Progenitor cell of endocrine pancreas (in vitro differentiated cells): ENCODE results near the gene PAPSS1. TPM values are rescaled to one million over a fixed set of nuclear protein-coding genes. Genes with fewer than 3 reads are reported as not detected.
"Not testable (repeated sequence)": the region's sequence is repeated elsewhere in the genome, so short reads cannot be mapped to it uniquely, and the experiment has no call there.

Experiments
- DNase-seq: peaks from one replicate; pipeline ENCODE4 v3.0.0; 2021; ENCODE audit warnings: low spot score; ENCODE audit not compliant: unreplicated experiment
- H3K27ac Mint-ChIP-seq: 2 replicates; pipeline ENCODE4 v1.8.0; 2021; ENCODE audit warnings: mild to moderate bottlenecking, moderate library complexity, mixed read lengths
- H3K27me3 Mint-ChIP-seq: 2 replicates; pipeline ENCODE4 v1.8.0; 2021; ENCODE audit warnings: mixed read lengths
- H3K36me3 Mint-ChIP-seq: 2 replicates; pipeline ENCODE4 v1.8.0; 2022; ENCODE audit warnings: mixed read lengths; ENCODE audit not compliant: insufficient read depth
- H3K4me1 Mint-ChIP-seq: 2 replicates; pipeline ENCODE4 v1.8.0; 2021; ENCODE audit warnings: low read depth, mixed read lengths
- H3K4me3 Mint-ChIP-seq: 2 replicates; pipeline ENCODE4 v1.8.0; 2021; ENCODE audit warnings: low read depth, mild to moderate bottlenecking, moderate library complexity, mixed read lengths
- H3K9me3 Mint-ChIP-seq: 2 replicates; pipeline ENCODE4 v1.8.0; 2021; ENCODE audit warnings: low read depth, mixed read lengths
- total RNA-seq: library from RNA; stranded (reverse); gene quantifications from 2 replicates; pipeline ENCODE4 v1.2.1, GENCODE V29; 2021
- TF ChIP-seq, protein P1 (sequence below): fragments of 200-600 bp; sonication (generic); IDR thresholded peaks from one replicate; pipeline ENCODE4 v1.5.0; 2021; ENCODE audit warnings: antibody characterized with exemption, mild to moderate bottlenecking; ENCODE audit not compliant: unreplicated experiment

Gene PAPSS1
- total RNA-seq, 1 donor from 2014 or later = 136 TPM

DNA sequence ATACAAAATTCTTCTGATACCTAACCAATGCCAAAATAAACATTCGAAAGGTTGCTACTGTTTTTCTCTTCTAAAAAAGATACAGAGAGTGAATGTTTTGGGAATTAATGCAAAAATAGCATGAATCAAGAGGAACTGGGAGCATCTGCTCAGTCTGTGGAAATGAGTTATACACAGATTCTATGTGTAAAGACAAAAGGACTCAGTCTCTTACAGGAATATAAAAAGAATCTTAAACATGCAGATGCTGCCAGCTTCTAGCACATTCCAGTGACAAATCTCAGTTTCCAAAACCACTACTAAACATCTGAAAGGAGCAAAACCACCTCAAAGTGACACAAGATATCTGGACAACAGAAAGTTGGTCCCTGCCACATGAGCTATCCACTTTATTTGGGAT is 55.0 kb downstream of the PAPSS1 start:
- Mint-ChIP-seq H3K4me3 (no peak overlapping the region), H3K4me1 (peaks cover 4% of the 10 kb centered on the region), H3K36me3 (peaks cover 4% of the 10 kb centered on the region), H3K9me3 (no peaks in the 10 kb centered on the region), H3K27ac (no peak overlapping the region), H3K27me3 (no peaks in the 10 kb centered on the region)
- TF ChIP-seq, protein P1, sequence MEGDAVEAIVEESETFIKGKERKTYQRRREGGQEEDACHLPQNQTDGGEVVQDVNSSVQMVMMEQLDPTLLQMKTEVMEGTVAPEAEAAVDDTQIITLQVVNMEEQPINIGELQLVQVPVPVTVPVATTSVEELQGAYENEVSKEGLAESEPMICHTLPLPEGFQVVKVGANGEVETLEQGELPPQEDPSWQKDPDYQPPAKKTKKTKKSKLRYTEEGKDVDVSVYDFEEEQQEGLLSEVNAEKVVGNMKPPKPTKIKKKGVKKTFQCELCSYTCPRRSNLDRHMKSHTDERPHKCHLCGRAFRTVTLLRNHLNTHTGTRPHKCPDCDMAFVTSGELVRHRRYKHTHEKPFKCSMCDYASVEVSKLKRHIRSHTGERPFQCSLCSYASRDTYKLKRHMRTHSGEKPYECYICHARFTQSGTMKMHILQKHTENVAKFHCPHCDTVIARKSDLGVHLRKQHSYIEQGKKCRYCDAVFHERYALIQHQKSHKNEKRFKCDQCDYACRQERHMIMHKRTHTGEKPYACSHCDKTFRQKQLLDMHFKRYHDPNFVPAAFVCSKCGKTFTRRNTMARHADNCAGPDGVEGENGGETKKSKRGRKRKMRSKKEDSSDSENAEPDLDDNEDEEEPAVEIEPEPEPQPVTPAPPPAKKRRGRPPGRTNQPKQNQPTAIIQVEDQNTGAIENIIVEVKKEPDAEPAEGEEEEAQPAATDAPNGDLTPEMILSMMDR = no peak
- no peak for DNase-seq

DNA sequence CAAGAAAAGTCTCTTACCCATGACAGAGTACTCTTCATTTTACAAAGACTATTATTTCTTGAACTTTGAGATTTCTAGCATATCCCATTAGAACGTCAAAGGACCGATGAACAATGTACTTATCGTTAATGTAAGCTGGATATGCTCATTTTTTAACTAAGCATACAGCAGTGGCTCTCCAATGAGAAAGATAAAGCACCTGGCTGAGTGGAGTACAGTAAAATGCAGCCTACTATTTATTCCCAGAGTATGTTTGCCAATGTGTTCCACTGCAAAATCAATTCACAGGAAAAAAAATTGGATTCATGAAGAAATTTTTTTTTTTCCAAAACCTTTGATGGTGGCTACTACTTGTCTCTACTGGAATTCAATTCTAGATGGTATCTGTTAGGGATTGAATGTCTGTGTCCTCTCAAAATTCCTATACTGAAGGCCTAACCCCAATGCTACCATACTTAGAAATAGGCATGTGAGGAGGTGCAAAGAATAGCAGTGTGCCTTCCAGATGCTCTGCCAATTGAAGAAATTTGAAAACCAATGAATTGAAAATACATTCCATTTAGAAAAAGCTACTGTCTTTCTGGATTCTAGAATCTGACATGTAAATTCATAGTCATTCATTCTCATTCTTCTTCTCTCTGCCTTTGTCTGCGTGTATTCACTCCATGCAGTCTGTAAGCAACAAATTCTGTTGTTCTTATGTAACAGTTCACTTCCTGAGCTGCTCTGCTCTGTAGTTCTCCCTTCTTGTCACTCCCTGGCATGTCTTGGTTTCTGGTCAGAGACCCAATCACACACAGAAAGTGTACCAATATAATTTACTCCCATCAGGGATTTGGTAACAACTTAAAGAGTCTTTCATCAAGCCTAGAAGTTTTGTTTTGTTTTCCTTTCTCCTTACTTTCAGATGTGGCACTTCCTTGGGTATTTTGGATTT is 61.4 kb downstream of the PAPSS1 start:
- H3K9me3 Mint-ChIP-seq = no peaks in the 10 kb centered on the region
- TF ChIP-seq, protein P1 = no peak
- peak overlapping the region; percentile 80 for H3K27ac Mint-ChIP-seq
- no peaks in the 10 kb centered on the region for H3K27me3 Mint-ChIP-seq
- no peak overlapping the region for H3K4me3 Mint-ChIP-seq
- peaks cover 17% of the 10 kb centered on the region for H3K4me1 Mint-ChIP-seq
- peaks cover 16% of the 10 kb centered on the region for H3K36me3 Mint-ChIP-seq
- DNase-seq = no peak

DNA sequence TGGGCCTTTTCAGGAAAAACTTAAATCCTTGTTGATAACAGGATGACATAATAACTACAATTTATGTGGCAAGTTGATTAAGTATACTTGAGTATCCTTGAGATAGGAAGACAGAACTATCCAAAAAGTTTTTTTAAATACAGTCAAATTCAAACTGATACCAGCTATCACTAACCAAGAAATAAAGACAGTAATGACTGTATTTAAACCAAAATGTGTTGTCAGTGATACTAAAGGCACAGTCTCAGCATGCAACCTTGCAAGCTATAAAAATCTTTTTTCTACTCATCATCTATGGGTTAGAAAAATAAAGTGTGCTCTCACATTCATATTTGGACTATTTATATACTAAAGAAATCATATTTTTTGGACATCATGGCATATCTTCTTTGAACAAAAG is 64.7 kb downstream of the PAPSS1 start:
- TF ChIP-seq, protein P1 = no peak
- Mint-ChIP-seq H3K4me1 (peaks cover 15% of the 10 kb centered on the region), H3K27me3 (no peaks in the 10 kb centered on the region)

DNA sequence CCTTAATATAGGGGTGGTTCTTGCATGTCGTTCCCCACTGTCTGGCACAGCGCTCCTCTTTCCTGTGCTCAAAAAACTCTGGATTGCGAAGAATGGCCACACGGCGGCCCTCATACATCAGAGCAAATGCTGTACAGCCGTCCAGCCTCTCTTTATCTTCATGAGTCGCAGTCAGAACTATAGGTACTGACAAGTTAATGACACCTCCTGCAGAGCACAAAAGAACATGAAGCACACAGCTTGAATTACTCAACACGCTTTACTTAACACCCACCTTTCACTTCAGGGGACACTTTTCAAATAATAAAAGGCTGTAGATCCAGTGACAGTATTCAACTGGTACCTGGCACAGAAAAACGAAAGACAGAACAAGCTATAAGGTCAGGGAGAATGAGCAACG is 65.3 kb downstream of the PAPSS1 start:
- Mint-ChIP-seq H3K4me1 (peaks cover 11% of the 10 kb centered on the region), H3K4me3 (no peak overlapping the region), H3K9me3 (no peaks in the 10 kb centered on the region), H3K36me3 (peaks cover 26% of the 10 kb centered on the region), H3K27ac (peak overlapping the region; percentile 75), H3K27me3 (no peaks in the 10 kb centered on the region)
- no peak for DNase-seq
- TF ChIP-seq, protein P1 = peak; percentile 23

More for the DNA sequence above, 64.7 kb downstream of the PAPSS1 start:
- DNase-seq = no peak
- Mint-ChIP-seq H3K4me3 (no peak overlapping the region), H3K9me3 (no peaks in the 10 kb centered on the region), H3K36me3 (peaks cover 26% of the 10 kb centered on the region), H3K27ac (no peak overlapping the region)

GRCh38 chr4:107651408-107651807 is 68.6 kb downstream of the PAPSS1 start:
- H3K4me1 Mint-ChIP-seq = peaks cover 23% of the 10 kb centered on the region
- H3K9me3 Mint-ChIP-seq, H3K4me3 Mint-ChIP-seq, H3K27me3 Mint-ChIP-seq, H3K27ac Mint-ChIP-seq, DNase-seq: not testable (repeated sequence)
- peaks cover 26% of the 10 kb centered on the region for H3K36me3 Mint-ChIP-seq

GRCh38 chr4:107650251-107650650 is 69.8 kb downstream of the PAPSS1 start:
- peaks cover 23% of the 10 kb centered on the region for H3K4me1 Mint-ChIP-seq

More at GRCh38 chr4:107650251-107650650, 69.8 kb downstream of the PAPSS1 start:
- H3K4me3 Mint-ChIP-seq = no peak overlapping the region
- peaks cover 26% of the 10 kb centered on the region for H3K36me3 Mint-ChIP-seq
- no peak overlapping the region for H3K27ac Mint-ChIP-seq
- H3K9me3 Mint-ChIP-seq = no peaks in the 10 kb centered on the region
- H3K27me3 Mint-ChIP-seq = no peaks in the 10 kb centered on the region
- DNase-seq = no peak
- TF ChIP-seq, protein P1 = no peak
